GM19395 (cell line): Measurements from ENCODE around the gene ATP5ME.

Experiments used
- ATAC-seq: cut with Tn5 transposase; IDR thresholded peaks from one replicate; pipeline ENCODE4 v1.9.1; 2021; ENCODE audit warnings: mild to moderate bottlenecking, moderate library complexity; ENCODE audit not compliant: unreplicated experiment

ATP5ME gene

DNA sequence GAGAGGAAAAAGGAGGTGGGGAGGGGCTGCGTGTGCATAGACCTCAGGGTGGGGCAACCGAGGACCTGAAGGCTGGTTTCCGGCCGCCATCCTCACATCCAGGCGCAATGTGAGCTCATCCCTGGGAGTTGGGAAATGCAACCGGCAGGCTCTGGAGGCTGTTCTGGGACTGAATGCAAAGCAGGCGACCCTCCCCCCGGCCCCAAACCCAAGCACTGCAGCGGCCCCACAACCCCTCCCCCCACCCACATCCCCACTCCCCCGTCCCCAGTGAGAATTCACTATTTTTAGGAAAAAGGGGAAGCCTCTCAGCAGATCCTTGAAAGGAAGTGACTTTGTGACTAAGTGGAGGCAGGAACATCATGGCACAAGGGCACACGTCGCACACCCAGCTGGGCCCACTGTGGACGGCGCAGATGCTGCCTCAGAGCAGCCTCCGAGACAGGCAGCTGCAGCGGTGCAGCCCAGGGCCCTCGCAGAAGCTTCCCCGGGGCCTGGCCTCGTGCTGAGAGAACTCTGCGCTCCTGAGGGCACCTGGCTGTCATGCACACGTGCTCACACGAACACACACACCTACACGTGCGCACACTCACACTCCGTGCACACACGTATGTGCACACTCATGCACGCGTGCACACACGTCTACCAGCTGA, 50.0 kb downstream of the ATP5ME start:
- ATAC-seq = no peak

DNA sequence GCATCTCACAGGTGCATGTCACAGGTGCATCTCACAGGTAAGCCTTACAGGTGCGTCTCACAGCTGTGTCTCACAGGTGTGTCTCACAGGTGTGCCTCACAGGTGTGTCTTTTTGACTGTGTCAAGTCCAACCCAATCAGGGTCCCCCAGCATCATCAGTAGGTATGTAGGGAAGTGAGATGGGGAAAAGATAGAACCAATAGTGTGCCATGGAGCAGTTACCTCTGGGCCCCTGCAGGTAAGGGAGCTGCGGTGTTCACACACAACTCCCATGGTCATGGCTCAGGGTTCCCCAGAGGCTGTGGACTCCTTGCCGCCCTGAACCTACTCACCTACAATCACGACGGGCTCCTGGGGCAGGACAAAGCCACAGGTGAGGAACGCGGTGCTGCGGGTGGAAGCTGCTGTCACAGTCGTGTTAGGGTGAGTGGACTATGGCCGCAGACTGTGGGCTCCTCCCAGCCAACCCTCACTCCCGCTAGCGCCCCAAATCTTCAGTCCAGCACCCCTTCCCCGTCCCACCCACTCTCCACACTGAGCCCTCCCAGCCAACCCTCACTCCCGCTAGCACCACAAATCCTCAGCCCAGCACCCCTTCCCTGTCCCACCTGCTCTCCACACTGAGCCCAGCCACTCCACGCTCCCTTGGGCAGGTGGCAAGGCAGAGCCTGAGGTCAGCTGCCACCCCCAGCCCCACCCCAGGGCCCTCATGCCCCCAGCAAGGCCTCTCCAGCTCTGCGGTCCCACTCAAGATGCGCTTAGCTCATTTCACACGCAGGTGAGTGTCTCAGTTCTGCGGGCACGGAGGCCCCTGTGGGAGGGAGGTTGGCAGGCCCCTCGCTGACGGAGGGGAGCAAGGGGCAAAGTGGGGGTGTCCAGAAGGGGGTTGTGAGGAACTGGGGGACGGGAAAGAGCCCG, 50.8 kb downstream of the ATP5ME start:
- no peak for ATAC-seq
